Neural progenitor cell (in vitro differentiated cells): ENCODE data around the gene IPPK. TPM values are rescaled to one million over a fixed set of nuclear protein-coding genes. Genes with fewer than 3 reads are reported as not detected.
A peak's percentile ranks its signal among the peaks of the same experiment; 100 is the strongest.
"Not testable (repeated sequence)": the region's sequence is repeated elsewhere in the genome, so short reads cannot be mapped to it uniquely, and the experiment has no call there.

Experiments
- DNase-seq: peaks from one replicate; pipeline ENCODE4 v3.0.0-alpha.2; 2016; ENCODE audit warnings: low spot score
- H2AFZ ChIP-seq: fragments of 200-600 bp; sonication (generic); replicated peaks from 2 replicates; pipeline ENCODE4 v1.6.1; 2016; ENCODE audit warnings: antibody characterized with exemption
- H3F3A ChIP-seq: fragments of 200-600 bp; sonication (generic); 2 replicates; pipeline ENCODE4 v1.6.1; 2016; ENCODE audit warnings: antibody characterized with exemption, low read depth
- H3K27ac ChIP-seq: fragments of 200-600 bp; sonication (generic); 2 replicates; pipeline ENCODE4 v1.5.1; 2016; ENCODE audit warnings: mild to moderate bottlenecking
- H3K27me3 ChIP-seq: fragments of 200-600 bp; sonication (generic); 2 replicates; pipeline ENCODE4 v1.6.1; 2016; ENCODE audit warnings: mild to moderate bottlenecking, moderate library complexity
- H3K36me3 ChIP-seq: fragments of 200-600 bp; sonication (generic); 2 replicates; pipeline ENCODE4 v1.5.1; 2016
- H3K4me1 ChIP-seq: fragments of 200-600 bp; sonication (generic); 2 replicates; pipeline ENCODE4 v1.6.1; 2016; ENCODE audit warnings: mixed run types
- H3K4me2 ChIP-seq: fragments of 200-600 bp; sonication (generic); 2 replicates; pipeline ENCODE4 v1.6.1; 2016
- H3K4me3 ChIP-seq: fragments of 200-600 bp; sonication (generic); 2 replicates; pipeline ENCODE4 v1.5.1; 2016
- H3K79me2 ChIP-seq: fragments of 200-600 bp; sonication (generic); 2 replicates; pipeline ENCODE4 v1.6.1; 2016; ENCODE audit warnings: low read depth
- H3K9ac ChIP-seq: fragments of 200-600 bp; sonication (generic); 2 replicates; pipeline ENCODE4 v1.6.1; 2016
- H3K9me3 ChIP-seq: fragments of 200-600 bp; sonication (generic); 2 replicates; pipeline ENCODE4 v1.5.1; 2016; ENCODE audit warnings: low read depth
- H4K20me1 ChIP-seq: fragments of 200-600 bp; sonication (generic); 2 replicates; pipeline ENCODE4 v1.6.1; 2016; ENCODE audit warnings: low read depth
- H3K27ac Mint-ChIP-seq: 3 replicates; pipeline ENCODE4 v1.8.0; 2021; ENCODE audit warnings: mixed read lengths
- H3K27me3 Mint-ChIP-seq: 2 replicates; pipeline ENCODE4 v1.8.0; 2022; ENCODE audit warnings: low read depth, mild to moderate bottlenecking, inconsistent platforms, moderate library complexity, mixed read lengths; ENCODE audit not compliant: insufficient read depth
- H3K36me3 Mint-ChIP-seq: 3 replicates; pipeline ENCODE4 v1.8.0; 2021; ENCODE audit warnings: mixed read lengths
- H3K4me1 Mint-ChIP-seq: 3 replicates; pipeline ENCODE4 v1.8.0; 2021; ENCODE audit warnings: mixed read lengths
- H3K4me3 Mint-ChIP-seq: 3 replicates; pipeline ENCODE4 v1.8.0; 2021; ENCODE audit warnings: mild to moderate bottlenecking, moderate library complexity, mixed read lengths
- H3K9me3 Mint-ChIP-seq: 3 replicates; pipeline ENCODE4 v1.8.0; 2020; ENCODE audit warnings: mixed read lengths
- CTCF ChIP-seq: fragments of 200-600 bp; sonication (generic); IDR thresholded peaks from 2 replicates; pipeline ENCODE4 v1.5.1; 2017; ENCODE audit warnings: antibody characterized with exemption, mild to moderate bottlenecking
- EZH2 ChIP-seq: fragments of 200-600 bp; sonication (generic); IDR thresholded peaks from 2 replicates; pipeline ENCODE4 v1.6.1; 2017; ENCODE audit warnings: antibody characterized with exemption, mild to moderate bottlenecking, moderate library complexity
- EZH2phosphoT487 ChIP-seq: fragments of 200-600 bp; sonication (generic); IDR thresholded peaks from 2 replicates; pipeline ENCODE4 v1.6.1; 2017; ENCODE audit warnings: antibody characterized with exemption
- total RNA-seq: library from RNA; depleted of rRNA; stranded (reverse); fragments of >200 nt; gene quantifications from 2 replicates; pipeline ENCODE4 v1.2.3, GENCODE V29; 2015; ENCODE audit warnings: low replicate concordance

Gene IPPK
- total RNA-seq, 1 donor from 2014 or later, result 16.8 TPM

GRCh38 chr9:92590377-92590776 is 79.6 kb downstream of the IPPK start:
- H3K4me1 Mint-ChIP-seq, result peaks cover 2% of the 10 kb centered on the region
- no peak overlapping the region for H2AFZ ChIP-seq
- no peaks in the 10 kb centered on the region for H3F3A ChIP-seq
- H3K27me3 ChIP-seq, result no peaks in the 10 kb centered on the region
- no peak overlapping the region for H3K4me3 Mint-ChIP-seq
- TF ChIP-seq EZH2phosphoT487, result no peak
- no peak for TF ChIP-seq EZH2
- no peak for TF ChIP-seq CTCF
- H3K79me2 ChIP-seq, result no peaks in the 10 kb centered on the region
- H3K4me1 ChIP-seq, result no peaks in the 10 kb centered on the region
- peak overlapping the region; percentile 55 for H3K27ac Mint-ChIP-seq
- no peaks in the 10 kb centered on the region for H4K20me1 ChIP-seq
- H3K4me3 ChIP-seq, result no peak overlapping the region
- no peaks in the 10 kb centered on the region for H3K27me3 Mint-ChIP-seq
- no peak for DNase-seq
- no peaks in the 10 kb centered on the region for H3K36me3 Mint-ChIP-seq
- H3K4me2 ChIP-seq, result no peak overlapping the region
- H3K36me3 ChIP-seq, result no peaks in the 10 kb centered on the region
- no peak overlapping the region for H3K9ac ChIP-seq
- no peak overlapping the region for H3K27ac ChIP-seq
- no peaks in the 10 kb centered on the region for H3K9me3 ChIP-seq
- no peaks in the 10 kb centered on the region for H3K9me3 Mint-ChIP-seq

GRCh38 chr9:92589923-92590322 is 80.0 kb downstream of the IPPK start:
- no peak overlapping the region for H3K4me3 Mint-ChIP-seq
- Histone ChIP-seq H3K27ac (no peak overlapping the region), H3K27me3 (no peaks in the 10 kb centered on the region), H3K4me2 (no peak overlapping the region), H3K9ac (no peak overlapping the region), H3K4me1 (no peaks in the 10 kb centered on the region), H3F3A (no peaks in the 10 kb centered on the region), H2AFZ (no peak overlapping the region), H3K4me3 (no peak overlapping the region), H3K9me3 (no peaks in the 10 kb centered on the region), H3K36me3 (no peaks in the 10 kb centered on the region), H3K79me2 (no peaks in the 10 kb centered on the region), H4K20me1 (no peaks in the 10 kb centered on the region)
- H3K36me3 Mint-ChIP-seq, result no peaks in the 10 kb centered on the region
- no peak for DNase-seq
- no peaks in the 10 kb centered on the region for H3K27me3 Mint-ChIP-seq
- H3K4me1 Mint-ChIP-seq, result peaks cover 2% of the 10 kb centered on the region
- TF ChIP-seq CTCF (no peak), EZH2phosphoT487 (no peak), EZH2 (no peak)
- no peak overlapping the region for H3K27ac Mint-ChIP-seq
- H3K9me3 Mint-ChIP-seq, result no peaks in the 10 kb centered on the region

- H3K36me3 ChIP-seq, result no peaks in the 10 kb centered on the region
- Mint-ChIP-seq H3K9me3 (peaks cover 2% of the 10 kb centered on the region), H3K4me1 (no peaks in the 10 kb centered on the region), H3K4me3 (no peak overlapping the region), H3K27me3 (no peaks in the 10 kb centered on the region), H3K27ac (no peak overlapping the region), H3K36me3 (no peaks in the 10 kb centered on the region)
- no peaks in the 10 kb centered on the region for H4K20me1 ChIP-seq
- H3K27ac ChIP-seq, result no peak overlapping the region
- H3K9me3 ChIP-seq, result no peaks in the 10 kb centered on the region
- H3K27me3 ChIP-seq, result no peaks in the 10 kb centered on the region
- no peaks in the 10 kb centered on the region for H3K79me2 ChIP-seq
- H2AFZ ChIP-seq, result no peak overlapping the region
- no peak overlapping the region for H3K4me2 ChIP-seq
- no peak overlapping the region for H3K9ac ChIP-seq
- no peak overlapping the region for H3K4me3 ChIP-seq
- DNase-seq, result no peak
- H3K4me1 ChIP-seq, result no peaks in the 10 kb centered on the region
- TF ChIP-seq EZH2 (no peak), CTCF (no peak), EZH2phosphoT487 (no peak)
- no peaks in the 10 kb centered on the region for H3F3A ChIP-seq
These were observed 93.8 kb downstream of the IPPK start for GRCh38 chr9:92576175-92576574.

- not testable (repeated sequence) for H3K4me1 Mint-ChIP-seq, H3K27me3 Mint-ChIP-seq, H3K4me2 ChIP-seq, H3F3A ChIP-seq, H3K9ac ChIP-seq, H3K4me1 ChIP-seq, H3K27ac ChIP-seq, H3K27ac Mint-ChIP-seq, DNase-seq, H3K9me3 Mint-ChIP-seq, H3K9me3 ChIP-seq, H3K4me3 Mint-ChIP-seq, H3K4me3 ChIP-seq, H3K36me3 ChIP-seq, H3K27me3 ChIP-seq, H4K20me1 ChIP-seq, H3K79me2 ChIP-seq, H2AFZ ChIP-seq, H3K36me3 Mint-ChIP-seq
These were observed 96.3 kb downstream of the IPPK start for GRCh38 chr9:92573612-92574011.

- not testable (repeated sequence) for H3K9ac ChIP-seq, H3K9me3 ChIP-seq, H3K27ac Mint-ChIP-seq, H3K4me1 ChIP-seq, H3K4me1 Mint-ChIP-seq, H3K4me3 Mint-ChIP-seq, H3F3A ChIP-seq, H3K79me2 ChIP-seq, H3K27me3 ChIP-seq, H3K36me3 ChIP-seq, H3K27ac ChIP-seq, H2AFZ ChIP-seq, DNase-seq, H3K36me3 Mint-ChIP-seq, H3K4me3 ChIP-seq, H3K4me2 ChIP-seq, H3K9me3 Mint-ChIP-seq, H3K27me3 Mint-ChIP-seq, H4K20me1 ChIP-seq
These were observed 98.1 kb downstream of the IPPK start for GRCh38 chr9:92571871-92572270.
